Cardiac fibroblast (primary cell): ENCODE data around the gene ZBTB7C.
A peak's percentile ranks its signal among the peaks of the same experiment; 100 is the strongest.

ENCODE experiments used
- DNase-seq, 2 donors: peaks; one replicate each; pipeline versions ENCODE4 v3.0.0 to v3.0.0-alpha.2; 2010; ENCODE audit warnings: low read depth in 2 of 2
- H3K4me3 ChIP-seq, 2 donors: replicated peaks in 1 of 2; 1 replicate in 1 of 2; 2 replicates in 1 of 2; pipeline ENCODE4 v1.5.1; 2011; ENCODE audit warnings: low read depth in 2 of 2, low read length in 2 of 2, mild to moderate bottlenecking in 2 of 2, moderate library complexity in 1 of 2
- TF ChIP-seq, protein P1 (sequence below): IDR thresholded peaks from one replicate; pipeline ENCODE4 v1.5.1; 2011; ENCODE audit warnings: low read depth, mild to moderate bottlenecking, low read length, inconsistent platforms

ZBTB7C gene

GRCh38 chr18:48330016-48330991 lies 78.9 kb downstream of the ZBTB7C start:
- TF ChIP-seq, protein P1, sequence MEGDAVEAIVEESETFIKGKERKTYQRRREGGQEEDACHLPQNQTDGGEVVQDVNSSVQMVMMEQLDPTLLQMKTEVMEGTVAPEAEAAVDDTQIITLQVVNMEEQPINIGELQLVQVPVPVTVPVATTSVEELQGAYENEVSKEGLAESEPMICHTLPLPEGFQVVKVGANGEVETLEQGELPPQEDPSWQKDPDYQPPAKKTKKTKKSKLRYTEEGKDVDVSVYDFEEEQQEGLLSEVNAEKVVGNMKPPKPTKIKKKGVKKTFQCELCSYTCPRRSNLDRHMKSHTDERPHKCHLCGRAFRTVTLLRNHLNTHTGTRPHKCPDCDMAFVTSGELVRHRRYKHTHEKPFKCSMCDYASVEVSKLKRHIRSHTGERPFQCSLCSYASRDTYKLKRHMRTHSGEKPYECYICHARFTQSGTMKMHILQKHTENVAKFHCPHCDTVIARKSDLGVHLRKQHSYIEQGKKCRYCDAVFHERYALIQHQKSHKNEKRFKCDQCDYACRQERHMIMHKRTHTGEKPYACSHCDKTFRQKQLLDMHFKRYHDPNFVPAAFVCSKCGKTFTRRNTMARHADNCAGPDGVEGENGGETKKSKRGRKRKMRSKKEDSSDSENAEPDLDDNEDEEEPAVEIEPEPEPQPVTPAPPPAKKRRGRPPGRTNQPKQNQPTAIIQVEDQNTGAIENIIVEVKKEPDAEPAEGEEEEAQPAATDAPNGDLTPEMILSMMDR, result no peak
- no peak overlapping the region for H3K4me3 ChIP-seq
- peak; percentile 72 to 87 for DNase-seq

DNA sequence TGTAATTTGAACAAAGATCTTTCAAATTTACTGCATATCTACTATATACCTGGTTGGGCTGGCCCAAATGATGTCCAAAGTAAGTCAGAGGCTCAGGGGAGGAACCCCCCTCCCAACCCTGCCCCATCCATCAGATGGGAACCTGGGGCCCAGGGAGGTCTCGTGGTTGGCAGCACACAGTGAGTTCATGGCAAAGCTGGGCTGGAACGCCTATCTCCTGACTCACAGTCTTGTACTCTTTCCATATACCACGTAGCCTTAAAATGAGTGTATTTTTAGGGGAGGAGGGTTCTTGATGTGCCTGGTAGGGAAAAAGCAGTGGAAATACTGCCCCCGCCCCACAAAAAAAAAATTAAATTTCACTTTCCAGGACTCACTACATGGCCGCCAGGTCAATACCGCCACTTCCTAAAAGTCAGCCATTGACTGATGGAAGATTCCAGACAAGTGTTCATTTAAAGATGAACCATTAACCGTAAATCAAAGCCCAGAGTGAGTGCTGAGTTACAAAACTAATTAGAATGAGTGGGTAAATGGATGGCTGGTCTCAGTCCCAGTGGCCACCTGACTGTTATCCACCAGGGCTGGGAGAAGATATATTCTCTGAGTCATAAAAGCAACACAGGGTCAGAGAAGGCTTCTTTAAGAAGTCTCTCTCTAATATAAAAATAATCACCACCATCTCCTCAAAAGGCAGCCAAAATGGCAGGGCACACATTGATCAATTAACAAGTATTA lies 80.5 kb downstream of the ZBTB7C start:
- DNase-seq, result peak; percentile 63 to 73
- TF ChIP-seq, protein P1, result no peak
- no peak overlapping the region for H3K4me3 ChIP-seq

DNA sequence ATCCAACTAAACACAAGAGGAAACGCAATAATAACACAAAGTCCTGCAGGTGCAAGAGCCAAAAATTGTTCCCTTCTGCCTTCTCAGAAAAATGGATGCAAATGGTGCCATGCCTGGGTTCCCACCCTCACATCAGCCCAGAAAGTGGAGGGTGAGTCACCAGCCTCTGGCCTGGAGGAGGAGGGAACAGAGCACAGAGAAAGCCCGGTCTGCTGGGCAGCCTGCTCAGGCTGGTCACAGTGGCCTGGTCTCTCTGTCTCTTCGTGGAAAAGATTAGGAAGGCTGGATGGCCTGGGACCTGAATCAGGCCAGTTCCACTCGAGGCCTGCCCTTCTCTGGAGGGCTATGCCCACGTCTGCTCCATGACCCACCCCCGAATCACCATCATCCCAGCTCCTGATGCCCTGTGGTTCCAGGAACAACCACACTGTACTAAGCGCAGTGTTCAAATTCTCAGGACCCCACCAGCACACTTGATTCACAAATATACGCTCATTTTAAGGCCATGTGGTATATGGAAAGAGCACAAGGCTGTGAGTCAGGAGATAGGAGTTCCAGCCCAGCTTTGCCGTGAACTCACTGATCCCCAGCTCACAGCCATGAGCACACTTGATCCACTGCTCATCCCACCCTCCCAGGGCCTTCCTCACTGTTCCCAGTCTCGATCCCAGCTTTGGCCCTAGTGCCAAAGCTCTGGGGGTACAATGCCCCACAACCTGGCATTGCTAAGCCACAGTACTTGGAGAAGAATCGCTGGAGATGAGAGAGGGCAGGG lies 82.1 kb downstream of the ZBTB7C start:
- no peak overlapping the region for H3K4me3 ChIP-seq
- DNase-seq, result peak; percentile 35 to 54
- TF ChIP-seq, protein P1, result no peak

GRCh38 chr18:48325115-48325665 lies 84.0 kb downstream of the ZBTB7C start:
- no peak overlapping the region for H3K4me3 ChIP-seq
- no peak for DNase-seq
- TF ChIP-seq, protein P1, result no peak

DNA sequence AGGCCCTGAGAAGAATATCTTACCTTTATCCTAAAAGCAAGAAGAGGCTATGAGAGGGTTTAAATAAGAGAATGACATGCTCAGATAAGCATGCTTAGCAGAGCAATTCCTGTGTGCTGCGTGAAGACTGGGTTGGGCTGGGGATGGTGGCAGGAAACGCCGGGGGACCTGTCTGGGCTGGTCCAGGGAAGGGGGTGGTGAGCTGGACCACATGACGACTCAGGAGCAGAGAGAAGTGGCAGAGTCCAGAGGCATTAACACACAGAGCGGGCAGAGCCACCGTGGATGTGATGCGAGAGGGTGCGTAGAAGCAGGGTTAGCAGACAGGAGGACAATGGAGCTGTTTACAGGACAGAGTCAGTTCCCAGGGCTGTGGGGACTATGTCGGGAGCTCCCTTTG lies 84.5 kb downstream of the ZBTB7C start:
- no peak overlapping the region for H3K4me3 ChIP-seq
- TF ChIP-seq, protein P1, result no peak
- no peak for DNase-seq

DNA sequence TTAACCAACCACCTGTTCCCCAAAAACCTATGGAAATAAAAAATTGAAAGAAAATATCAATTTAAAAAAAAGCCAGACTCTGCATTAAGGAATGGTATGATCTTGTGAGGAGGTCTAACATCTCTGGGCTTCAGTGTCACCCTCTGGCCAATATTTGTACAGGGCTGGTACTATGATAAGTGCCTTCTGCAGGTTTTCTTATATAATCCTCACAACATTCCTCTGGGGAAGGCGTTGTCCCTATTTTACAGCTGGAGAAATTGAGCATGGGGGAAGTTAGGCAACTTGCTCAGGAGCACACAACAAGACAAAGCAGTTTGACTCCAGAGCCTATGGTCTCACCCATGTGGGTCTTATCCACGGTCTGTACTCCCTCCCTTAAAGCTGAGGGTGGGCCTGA lies 86.0 kb downstream of the ZBTB7C start:
- no peak overlapping the region for H3K4me3 ChIP-seq
- TF ChIP-seq, protein P1, result no peak
- DNase-seq, result no peak
